MG63 (cell line): ENCODE results near the gene UNC45B. TPM values are rescaled to one million over a fixed set of nuclear protein-coding genes. Genes with fewer than 3 reads are reported as not detected.
"Not testable (repeated sequence)": the region's sequence is repeated elsewhere in the genome, so short reads cannot be mapped to it uniquely, and the experiment has no call there.

Experiments
- DNase-seq: peaks from one replicate; pipeline ENCODE4 v3.0.0-alpha.2; 2020
- H3K27me3 ChIP-seq: fragments of 250-450 bp; sonication (Bioruptor Pico); 2 replicates; pipeline ENCODE4 v1.5.1; 2020; ENCODE audit warnings: mild to moderate bottlenecking, moderate library complexity
- H3K36me3 ChIP-seq: fragments of 250-450 bp; sonication (Bioruptor Pico); 2 replicates; pipeline ENCODE4 v1.5.1; 2020; ENCODE audit warnings: mild to moderate bottlenecking, moderate library complexity
- H3K4me3 ChIP-seq: fragments of 250-450 bp; sonication (Bioruptor Pico); 2 replicates; pipeline ENCODE4 v1.5.1; 2020; ENCODE audit warnings: mild to moderate bottlenecking, moderate library complexity
- H3K9me3 ChIP-seq: fragments of 250-450 bp; sonication (Bioruptor Pico); 2 replicates; pipeline ENCODE4 v1.5.1; 2020; ENCODE audit warnings: mild to moderate bottlenecking, moderate library complexity
- total RNA-seq: library from RNA; depleted of rRNA; stranded (reverse); fragments of >200 nt; shearing (Covaris generic); gene quantifications from 2 replicates; pipeline ENCODE4 v1.2.3, GENCODE V29; 2014; ENCODE audit warnings: low replicate concordance; rRNA removed

Gene UNC45B
- total RNA-seq, 1 experiment from 2014 or later, result not detected

DNA sequence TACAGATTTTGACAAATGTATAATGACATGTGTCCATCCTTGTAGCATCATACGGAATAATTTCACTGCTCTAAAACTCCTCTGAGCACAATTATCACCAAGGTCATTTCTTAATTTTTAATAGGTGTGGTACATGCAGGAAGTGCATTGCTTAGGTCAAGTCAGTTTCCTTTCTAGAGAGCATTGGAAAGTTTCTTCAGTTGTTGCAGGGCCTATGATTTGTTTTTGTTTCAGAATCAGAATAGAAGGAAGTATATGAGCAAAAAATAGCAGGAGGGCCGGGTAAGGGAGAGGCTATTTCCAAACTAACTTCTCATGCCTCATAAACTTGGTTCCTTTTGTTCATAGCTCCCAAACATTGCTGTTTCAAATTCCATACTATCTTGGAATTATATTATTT lies 71.3 kb downstream of the UNC45B start:
- Histone ChIP-seq H3K9me3 (no peaks in the 10 kb centered on the region), H3K36me3 (no peaks in the 10 kb centered on the region), H3K27me3 (peaks cover 4% of the 10 kb centered on the region; the same call in 1 of the 2 replicates), H3K4me3 (no peak overlapping the region)
- no peak for DNase-seq

DNA sequence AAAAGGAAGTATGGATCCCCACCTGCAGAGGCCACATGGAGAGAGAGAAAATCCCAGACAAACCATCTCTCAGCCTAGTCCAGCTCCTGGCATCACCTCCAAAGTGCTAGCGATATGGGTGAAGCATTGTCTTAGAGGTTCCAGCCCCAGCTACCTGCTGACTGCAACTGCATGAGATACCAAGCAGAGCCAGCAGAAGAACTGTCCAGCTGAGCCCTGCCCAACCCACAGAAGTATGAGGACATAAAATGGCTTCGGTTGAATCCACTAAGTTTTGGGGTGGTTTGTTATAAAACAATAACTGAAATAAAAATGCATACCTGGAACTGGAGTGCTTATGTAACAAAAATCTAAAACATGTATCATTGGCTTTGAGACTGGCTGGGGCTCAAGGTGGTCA lies 74.8 kb downstream of the UNC45B start:
- DNase-seq, result no peak
- H3K4me3 ChIP-seq, result no peak overlapping the region
- H3K36me3 ChIP-seq, result no peaks in the 10 kb centered on the region
- H3K27me3 ChIP-seq, result no peaks in the 10 kb centered on the region
- no peaks in the 10 kb centered on the region for H3K9me3 ChIP-seq

DNA sequence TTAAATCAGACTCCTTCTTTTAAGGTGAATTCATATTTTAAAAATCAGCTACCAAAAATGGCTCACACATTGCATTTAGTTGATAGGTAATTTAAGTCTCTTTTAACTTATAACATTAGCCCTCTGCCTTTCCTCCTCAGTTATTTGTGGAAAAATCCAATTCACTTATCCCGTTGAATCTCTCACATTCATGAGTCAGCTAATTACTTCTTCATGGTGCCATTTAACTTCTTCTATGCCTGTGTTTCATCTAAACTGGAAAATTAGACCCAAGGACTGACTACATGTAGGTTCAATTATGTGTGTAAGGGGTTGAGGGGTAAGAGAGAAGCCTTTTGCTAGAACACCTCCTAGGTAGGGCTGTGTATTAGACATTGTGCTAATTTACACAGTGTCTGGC lies 76.8 kb downstream of the UNC45B start:
- no peak overlapping the region for H3K4me3 ChIP-seq
- no peak for DNase-seq
- no peaks in the 10 kb centered on the region for H3K27me3 ChIP-seq
- no peaks in the 10 kb centered on the region for H3K36me3 ChIP-seq
- H3K9me3 ChIP-seq, result no peaks in the 10 kb centered on the region

DNA sequence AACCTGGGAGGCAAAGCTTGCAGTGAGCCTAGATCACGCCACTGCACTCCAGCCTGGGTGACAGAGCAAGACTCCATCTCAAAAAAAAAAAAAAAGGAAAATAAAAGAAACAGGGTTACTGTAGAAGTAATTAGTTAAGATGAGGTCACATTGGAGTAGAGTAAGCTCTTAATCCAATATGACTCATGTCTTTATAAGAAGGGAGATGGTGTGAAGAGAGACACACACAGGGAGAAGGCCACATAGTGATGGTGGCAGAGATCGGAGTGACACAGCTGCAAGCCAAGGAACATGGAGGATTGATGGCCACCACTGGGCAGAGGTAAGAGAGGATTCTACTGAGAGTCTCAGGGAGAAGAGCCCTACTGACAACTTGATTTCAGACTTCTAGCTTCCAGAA lies 79.9 kb downstream of the UNC45B start:
- no peaks in the 10 kb centered on the region for H3K9me3 ChIP-seq
- H3K36me3 ChIP-seq, result no peaks in the 10 kb centered on the region
- DNase-seq, result no peak
- no peak overlapping the region for H3K4me3 ChIP-seq
- no peaks in the 10 kb centered on the region for H3K27me3 ChIP-seq

DNA sequence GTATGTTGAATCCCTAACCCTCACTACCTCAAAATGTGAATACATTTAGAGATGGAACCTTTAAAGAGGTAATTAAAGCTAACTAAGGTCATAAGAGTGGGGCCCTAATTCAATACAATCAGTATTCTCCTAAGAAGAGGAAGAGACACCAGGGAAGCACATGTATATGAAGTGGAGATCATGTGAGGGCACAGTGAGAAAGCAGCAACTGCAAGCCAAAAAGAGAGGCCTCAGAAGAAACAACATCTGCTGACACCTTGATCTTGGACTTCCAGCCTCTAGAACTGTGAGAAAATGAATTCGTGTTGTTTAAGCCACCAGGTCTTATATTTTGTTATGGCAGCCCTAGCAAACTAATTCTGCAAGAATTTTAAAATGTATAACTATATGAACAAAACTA lies 82.0 kb downstream of the UNC45B start:
- no peak overlapping the region for H3K4me3 ChIP-seq
- H3K9me3 ChIP-seq, result no peaks in the 10 kb centered on the region
- H3K36me3 ChIP-seq, result no peaks in the 10 kb centered on the region

DNA sequence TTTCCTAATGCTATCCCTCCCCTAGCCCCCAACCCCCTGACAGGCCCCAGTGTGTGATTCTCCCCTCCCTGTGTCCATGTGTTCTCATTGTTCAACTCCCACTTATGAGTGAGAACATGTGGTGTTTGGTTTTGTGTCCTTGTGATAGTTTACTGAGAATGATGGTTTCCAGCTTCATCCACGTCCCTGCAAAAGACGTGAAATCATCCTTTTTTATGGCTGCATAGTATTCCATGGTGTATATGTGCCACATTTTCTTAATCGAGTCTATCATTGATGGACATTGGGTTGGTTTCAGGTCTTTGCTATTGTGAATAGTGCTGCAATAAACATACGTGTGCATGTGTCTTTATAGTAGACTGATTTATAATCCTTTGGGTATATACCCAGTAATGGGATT lies 86.7 kb downstream of the UNC45B start:
- H3K36me3 ChIP-seq, H3K4me3 ChIP-seq, H3K27me3 ChIP-seq, DNase-seq, H3K9me3 ChIP-seq: not testable (repeated sequence)

More for the DNA sequence above, 82.0 kb downstream of the UNC45B start:
- no peak for DNase-seq
- no peaks in the 10 kb centered on the region for H3K27me3 ChIP-seq

DNA sequence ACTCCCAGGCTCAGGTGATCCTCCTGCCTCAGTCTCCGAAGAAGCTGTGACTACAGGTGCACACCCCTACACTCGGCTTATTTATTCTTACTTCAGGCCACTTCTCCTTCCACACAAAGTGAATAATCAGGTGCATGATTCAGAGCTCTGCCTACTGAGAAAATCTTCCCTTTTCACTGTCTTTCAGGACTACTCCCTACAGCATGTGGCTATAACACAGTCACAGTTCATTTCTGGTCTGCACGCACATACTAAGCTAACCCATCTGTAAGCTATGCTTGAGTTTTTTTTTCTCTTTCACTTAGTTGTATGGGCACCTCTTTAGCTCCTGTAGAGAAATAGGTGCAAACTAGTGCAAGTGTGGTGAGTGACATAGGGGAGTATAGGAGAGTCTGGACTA lies 87.7 kb downstream of the UNC45B start:
- Histone ChIP-seq H3K4me3 (no peak overlapping the region), H3K36me3 (no peaks in the 10 kb centered on the region), H3K9me3 (no peaks in the 10 kb centered on the region), H3K27me3 (no peaks in the 10 kb centered on the region)
- DNase-seq, result no peak

DNA sequence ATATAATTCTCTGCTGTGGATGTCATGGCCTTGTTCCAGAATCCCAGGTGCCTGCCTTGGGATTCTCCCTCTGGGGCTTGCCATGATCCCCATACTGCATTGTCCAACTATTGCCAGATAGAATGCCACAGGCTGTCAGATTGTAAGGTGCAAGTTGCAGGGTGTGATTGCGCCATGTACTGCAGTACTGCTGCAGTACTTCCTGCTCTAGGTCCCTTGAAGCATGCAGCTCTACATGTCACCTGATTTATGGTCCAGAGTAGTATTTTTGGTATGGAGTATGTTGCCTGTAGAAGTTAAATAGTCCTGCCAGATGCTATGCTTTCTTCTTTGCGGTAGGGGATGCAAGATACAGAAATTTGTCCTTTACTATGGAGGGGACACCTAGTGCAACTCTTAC lies 88.3 kb downstream of the UNC45B start:
- Histone ChIP-seq H3K9me3 (no peaks in the 10 kb centered on the region), H3K4me3 (no peak overlapping the region), H3K27me3 (no peaks in the 10 kb centered on the region), H3K36me3 (no peaks in the 10 kb centered on the region)
- DNase-seq, result no peak

DNA sequence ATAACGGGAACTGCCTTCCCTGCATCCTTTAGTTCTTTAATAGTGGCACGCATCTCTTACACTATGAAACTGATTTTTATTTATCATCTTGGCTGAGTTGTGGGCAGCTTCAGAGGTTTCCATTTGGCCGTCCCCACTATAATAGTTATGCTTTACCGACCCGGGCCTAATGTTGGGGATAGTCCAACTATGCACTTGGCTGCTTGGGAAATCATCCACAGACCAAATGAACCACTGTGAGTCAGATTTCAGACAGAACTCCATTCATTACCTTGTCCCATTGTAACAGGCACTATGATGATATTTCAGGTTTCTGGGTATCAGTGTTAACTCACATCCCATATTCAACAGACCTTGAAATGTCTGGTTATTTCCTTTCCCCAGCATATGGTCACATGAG lies 89.2 kb downstream of the UNC45B start:
- no peak overlapping the region for H3K4me3 ChIP-seq
- H3K36me3 ChIP-seq, result no peaks in the 10 kb centered on the region
- no peak for DNase-seq

DNA sequence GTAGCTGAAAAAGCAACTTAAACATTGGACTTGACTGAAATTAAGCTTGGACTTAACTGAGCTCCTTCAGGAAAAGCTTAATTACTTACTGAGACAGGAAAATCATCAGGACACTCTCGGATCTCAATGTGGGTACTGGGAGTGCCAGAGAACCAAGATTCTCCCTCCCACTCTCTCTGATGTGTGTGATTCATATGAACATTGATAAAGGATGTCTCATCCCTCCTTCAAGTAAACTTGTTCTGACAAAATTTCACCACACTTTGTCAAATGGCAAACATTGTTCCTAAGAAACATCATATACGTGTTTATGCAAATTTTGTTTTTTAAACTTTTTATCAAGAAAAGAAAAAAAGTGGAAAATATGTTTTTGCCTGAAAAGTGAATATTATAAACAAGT lies 91.2 kb downstream of the UNC45B start:
- no peak for DNase-seq
- Histone ChIP-seq H3K9me3 (no peaks in the 10 kb centered on the region), H3K36me3 (no peaks in the 10 kb centered on the region), H3K4me3 (no peak overlapping the region), H3K27me3 (no peaks in the 10 kb centered on the region)

More for the DNA sequence above, 89.2 kb downstream of the UNC45B start:
- H3K9me3 ChIP-seq, result no peaks in the 10 kb centered on the region
- H3K27me3 ChIP-seq, result no peaks in the 10 kb centered on the region

Other genes with a start within 250 kb of the UNC45B start
- gene CCT6B, start 186.4 kb upstream of the UNC45B start, total RNA-seq, result not detected in 2 replicates
- 12.4 and 16.1 TPM in 2 replicates for gene ZNF830, start 186.3 kb upstream of the UNC45B start, total RNA-seq
- 16.3 and 45.6 TPM in 2 replicates for gene LIG3, start 167.3 kb upstream of the UNC45B start, total RNA-seq
- gene RFFL, start 84.1 kb upstream of the UNC45B start, total RNA-seq, result 10.5 and 18.0 TPM in 2 replicates
- 9.4 and 18.8 TPM in 2 replicates for gene RAD51D, start 28.0 kb upstream of the UNC45B start, total RNA-seq
- gene FNDC8, start 26.2 kb upstream of the UNC45B start, total RNA-seq, result not detected in 2 replicates
- 25.6 and 71.4 TPM in 2 replicates for gene NLE1, start 5.5 kb upstream of the UNC45B start, total RNA-seq
- gene SLC35G3, start 46.6 kb downstream of the UNC45B start, total RNA-seq, result not detected in 2 replicates
- gene SLFN5, start 95.3 kb downstream of the UNC45B start, total RNA-seq, result 4.0 and 11.0 TPM in 2 replicates
- 22.8 and 25.1 TPM in 2 replicates for gene SLFN11, start 225.8 kb downstream of the UNC45B start, total RNA-seq